NCI-H146 treated with DMSO at 0.1 percent for 48 hours (cell line): Measurements from ENCODE around the gene CAPZA2.
A peak's percentile ranks its signal among the peaks of the same experiment; 100 is the strongest.
"Not testable (repeated sequence)": the region's sequence is repeated elsewhere in the genome, so short reads cannot be mapped to it uniquely, and the experiment has no call there.

Source experiments
- DNase-seq: peaks from one replicate; lab custom pipeline; 2025; ENCODE audit not compliant: unreplicated experiment; lab: John Stamatoyannopoulos, UW

Gene CAPZA2

GRCh38 chr7:116953372-116953905 is 91.1 kb downstream of the CAPZA2 start, which contains the start of gene ST7:
Gene ST7 (plus strand): TSS chr7:116953501. CDS start chr7:116953541, 40 bp downstream.
- peak; percentile 77 for DNase-seq

GRCh38 chr7:116953906-116954838 is 91.8 kb downstream of the CAPZA2 start:
- DNase-seq: peak; percentile 40

- no peak for DNase-seq
Measured at GRCh38 chr7:116955340-116955739, 93.0 kb downstream of the CAPZA2 start.

- no peak for DNase-seq
Measured at GRCh38 chr7:116955801-116956476, 93.6 kb downstream of the CAPZA2 start.

- DNase-seq: no peak
Measured at GRCh38 chr7:116956477-116956804, 94.1 kb downstream of the CAPZA2 start.

DNA sequence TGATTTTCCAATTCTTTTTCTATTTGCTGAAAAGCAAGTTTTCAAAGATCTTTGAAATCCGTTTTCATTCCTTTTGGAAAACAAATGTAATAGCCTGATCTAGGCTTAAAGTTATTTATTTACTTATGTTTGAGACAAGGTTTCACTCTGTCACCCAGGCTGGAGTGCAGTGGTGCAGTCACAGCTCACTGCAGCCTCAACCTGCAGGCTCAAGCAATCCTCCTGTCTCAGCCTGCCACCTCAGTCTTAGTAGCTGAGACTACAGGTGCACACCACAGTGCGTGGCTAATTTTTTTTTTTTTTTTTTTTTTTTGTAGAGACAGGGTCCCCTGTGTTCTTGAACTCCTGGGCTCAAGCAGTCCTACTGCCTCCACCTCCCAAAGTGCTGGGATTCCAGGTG is 95.5 kb downstream of the CAPZA2 start:
- DNase-seq: no peak

DNA sequence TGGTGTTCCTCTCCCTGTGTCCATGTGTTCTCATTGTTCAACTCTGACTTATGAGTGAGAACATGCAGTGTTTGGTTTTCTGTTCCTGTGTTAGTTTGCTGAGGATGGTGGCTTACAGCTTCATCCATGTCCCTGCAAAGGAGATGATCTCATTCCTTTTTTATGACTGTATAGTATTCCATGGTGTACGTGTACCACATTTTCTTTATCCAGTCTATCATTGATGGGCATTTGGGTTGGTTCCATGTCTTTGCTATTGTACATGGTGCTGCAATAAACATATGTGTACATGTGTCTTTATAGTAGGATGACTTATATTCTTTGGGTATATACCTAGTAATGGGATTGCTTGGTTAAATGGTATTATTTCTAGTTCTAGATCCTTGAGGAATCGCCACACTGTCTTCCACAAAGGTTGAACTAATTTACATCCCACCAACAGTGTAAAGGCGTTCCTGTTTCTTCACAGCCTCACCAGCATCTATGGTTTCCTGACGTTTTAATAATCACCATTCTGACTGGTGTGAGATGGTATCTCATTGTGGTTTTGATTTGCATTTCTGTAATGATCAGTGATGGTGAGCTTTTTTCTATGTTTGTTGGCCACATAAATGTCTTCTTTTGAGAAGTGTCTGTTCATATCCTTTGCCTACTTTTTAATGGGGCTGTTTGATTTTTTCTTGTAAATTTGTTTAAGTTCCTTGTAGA is 99.7 kb downstream of the CAPZA2 start:
- DNase-seq: not testable (repeated sequence)

- no peak for DNase-seq
Measured at GRCh38 chr7:116963234-116963633, 100.8 kb downstream of the CAPZA2 start.

DNA sequence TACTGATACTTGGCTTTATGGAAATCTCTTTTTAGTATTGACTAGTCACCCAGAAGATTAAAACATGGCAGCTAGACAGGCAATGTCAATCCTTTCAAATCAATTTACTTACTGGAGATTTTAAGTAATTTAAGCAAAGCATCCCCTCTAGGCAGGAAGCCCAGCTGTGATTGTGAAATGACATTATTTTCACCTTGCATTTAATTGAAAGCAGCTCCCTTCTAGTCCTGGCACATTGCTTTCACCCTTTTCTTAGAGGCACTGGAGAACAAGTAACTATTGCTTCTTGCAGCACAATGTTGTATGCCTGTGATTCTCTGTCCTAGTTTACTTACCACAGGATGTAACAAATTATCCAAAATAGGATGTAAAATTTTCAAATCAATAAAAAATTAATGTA is 104.2 kb downstream of the CAPZA2 start:
- no peak for DNase-seq

DNA sequence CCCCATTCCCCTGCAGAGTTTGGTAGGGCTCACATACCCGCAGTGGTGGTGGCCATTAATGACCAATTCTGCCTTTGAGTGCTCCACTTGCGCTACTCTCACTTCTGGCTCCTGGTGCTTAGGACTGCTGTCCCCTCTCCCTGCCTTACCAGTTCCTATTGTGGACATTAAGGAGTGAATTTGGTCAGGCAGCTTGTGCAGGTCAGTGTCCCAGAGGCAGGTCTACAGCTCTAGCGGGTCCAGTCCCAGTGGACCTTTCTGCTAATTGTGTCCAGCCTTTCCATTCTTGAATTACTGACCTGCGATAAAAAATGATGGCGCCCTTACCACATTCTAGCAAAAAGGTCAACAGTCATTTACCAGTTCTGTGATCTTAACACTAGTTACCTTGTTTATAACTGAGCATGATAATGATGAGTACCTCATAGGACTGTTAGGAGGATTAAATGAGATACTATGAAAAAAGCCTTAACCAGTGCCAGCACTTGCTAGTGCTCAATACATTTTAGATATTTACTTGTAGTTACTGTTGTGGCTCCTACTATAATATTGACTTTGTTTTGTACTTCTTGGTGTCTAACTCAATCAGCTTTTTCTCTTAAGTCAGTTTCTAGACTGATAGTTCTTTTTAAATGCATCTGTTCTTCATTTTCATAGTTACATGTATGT is 105.0 kb downstream of the CAPZA2 start:
- DNase-seq: no peak

DNA sequence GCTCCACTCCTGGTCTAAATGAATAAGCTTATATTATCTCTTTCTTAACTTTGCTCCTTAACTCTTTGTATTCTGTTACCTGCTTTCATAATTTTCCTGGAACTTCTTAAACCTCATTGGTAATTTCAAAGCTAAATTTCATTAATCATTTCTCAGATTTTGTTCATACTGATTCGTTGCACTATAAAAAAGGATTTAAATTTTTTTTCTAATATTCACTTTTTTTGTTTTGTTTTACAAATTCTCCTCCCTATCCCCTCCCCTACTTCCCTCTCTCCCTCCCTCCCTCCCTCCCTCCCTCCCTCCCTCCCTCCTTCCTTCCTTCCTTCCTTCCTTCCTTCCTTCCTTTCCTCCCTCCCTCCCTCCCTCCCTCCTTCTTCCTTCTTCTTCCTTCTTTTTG is 105.6 kb downstream of the CAPZA2 start:
- DNase-seq: no peak

- no peak for DNase-seq
Measured at GRCh38 chr7:116968631-116969030, 106.2 kb downstream of the CAPZA2 start.

GRCh38 chr7:116969371-116969902 is 107.0 kb downstream of the CAPZA2 start:
- no peak for DNase-seq

GRCh38 chr7:116970238-116970910 is 108.0 kb downstream of the CAPZA2 start:
- DNase-seq: no peak

DNA sequence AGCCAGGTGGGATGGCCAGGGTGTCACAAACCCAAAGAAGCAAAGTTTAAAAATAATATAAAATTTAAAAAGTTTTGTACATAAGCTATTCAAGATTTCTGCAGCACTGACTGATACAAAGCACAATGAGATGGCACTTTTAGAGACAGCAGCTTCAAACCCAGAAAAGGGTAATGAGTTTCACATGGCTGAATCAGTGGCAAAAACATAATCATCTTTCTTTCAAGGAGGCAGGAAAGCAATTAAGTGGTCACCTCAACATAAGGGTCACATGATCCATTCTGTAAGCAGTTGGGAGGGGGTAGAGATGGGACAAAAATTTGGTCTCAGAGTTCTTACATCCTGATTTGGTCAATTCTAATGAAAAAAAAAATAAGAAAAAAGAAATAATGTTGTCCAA is 108.8 kb downstream of the CAPZA2 start:
- DNase-seq: not testable (repeated sequence)
